HG03565 (cell line): Measurements from ENCODE around the gene HBQ1.
"Not testable (repeated sequence)": the region's sequence is repeated elsewhere in the genome, so short reads cannot be mapped to it uniquely, and the experiment has no call there.

Experiments used
- ATAC-seq: cut with Tn5 transposase; IDR thresholded peaks from one replicate; pipeline ENCODE4 v1.9.1; 2021; ENCODE audit warnings: mild to moderate bottlenecking, moderate library complexity; ENCODE audit not compliant: unreplicated experiment

Gene HBQ1

DNA sequence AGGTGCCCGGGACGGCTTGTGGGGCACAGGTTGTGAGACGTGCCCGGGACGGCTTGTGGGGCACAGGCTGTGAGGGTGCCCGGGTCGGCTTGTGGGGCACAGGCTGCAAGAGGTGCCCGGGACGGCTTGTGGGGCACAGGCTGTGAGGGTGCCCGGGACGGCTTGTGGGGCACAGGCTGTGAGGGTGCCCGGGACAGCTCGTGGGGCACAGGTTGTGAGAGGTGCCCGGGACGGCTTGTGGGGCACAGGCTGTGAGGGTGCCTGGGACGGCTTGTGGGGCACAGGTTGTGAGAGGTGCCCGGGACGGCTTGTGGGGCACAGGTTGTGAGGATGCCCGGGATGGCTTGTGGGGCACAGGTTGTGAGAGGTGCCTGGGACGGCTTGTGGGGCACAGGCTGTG lies 20.0 kb upstream of the HBQ1 start:
- ATAC-seq: not testable (repeated sequence)

DNA sequence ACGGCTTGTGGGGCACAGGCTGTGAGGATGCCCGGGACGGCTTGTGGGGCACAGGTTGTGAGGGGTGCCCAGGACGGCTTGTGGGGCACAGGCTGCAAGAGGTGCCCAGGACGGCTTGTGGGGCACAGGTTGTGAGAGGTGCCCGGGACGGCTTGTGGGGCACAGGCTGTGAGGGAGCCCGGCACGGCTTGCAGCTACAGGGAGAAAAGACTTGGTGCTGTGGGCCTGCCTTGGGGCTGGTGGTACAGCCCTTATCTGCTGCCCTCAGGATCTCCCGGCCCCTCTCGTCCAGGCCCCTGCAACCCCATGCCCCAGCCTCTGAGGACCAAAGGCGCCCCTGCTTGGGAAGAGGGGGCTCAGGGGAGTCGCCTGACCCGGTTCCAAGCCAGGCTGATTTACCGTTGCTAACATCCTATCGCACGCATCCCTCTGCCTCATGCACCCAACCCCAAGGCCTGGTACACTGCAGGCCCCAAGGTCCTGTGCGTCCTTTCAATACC lies 19.5 kb upstream of the HBQ1 start:
- no peak for ATAC-seq

DNA sequence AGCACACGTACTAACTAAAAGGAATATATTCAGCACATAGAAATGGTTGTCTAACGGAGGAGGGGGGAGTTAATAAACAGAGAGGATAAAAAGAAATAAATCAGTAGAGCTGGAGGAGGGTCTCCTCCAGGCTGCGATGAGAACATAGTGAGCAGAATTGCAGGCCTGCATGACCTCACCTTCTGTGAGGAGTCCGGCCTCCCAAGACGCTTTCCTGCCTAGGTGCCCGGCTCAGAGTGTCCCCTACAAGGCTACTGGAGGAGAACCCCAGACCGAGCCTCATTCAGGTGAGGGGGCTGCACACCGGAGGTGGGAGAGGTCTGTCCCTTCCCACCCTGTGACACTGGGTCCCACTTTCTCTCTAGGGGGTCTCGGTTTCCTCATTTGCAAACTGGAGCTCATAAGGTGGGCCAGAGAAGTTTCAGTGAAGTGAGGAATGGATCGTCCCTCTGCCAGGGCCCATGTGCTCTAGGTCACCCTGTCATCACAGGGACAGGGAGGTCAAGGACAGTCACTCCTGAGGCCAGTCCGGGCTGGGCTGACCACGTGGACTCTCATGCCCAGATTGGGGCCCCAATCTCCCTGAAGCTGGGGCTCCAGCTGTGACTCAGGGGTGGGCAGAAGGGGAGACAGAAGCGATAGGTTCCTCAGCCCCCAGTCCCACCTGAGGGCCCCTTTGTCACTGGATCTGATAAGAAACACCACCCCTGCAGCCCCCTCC lies 17.8 kb upstream of the HBQ1 start:
- no peak for ATAC-seq

- not testable (repeated sequence) for ATAC-seq
Observed at GRCh38 chr16:163139-163538, 17.1 kb upstream of the HBQ1 start.

GRCh38 chr16:163696-164095 lies 16.6 kb upstream of the HBQ1 start:
- not testable (repeated sequence) for ATAC-seq

DNA sequence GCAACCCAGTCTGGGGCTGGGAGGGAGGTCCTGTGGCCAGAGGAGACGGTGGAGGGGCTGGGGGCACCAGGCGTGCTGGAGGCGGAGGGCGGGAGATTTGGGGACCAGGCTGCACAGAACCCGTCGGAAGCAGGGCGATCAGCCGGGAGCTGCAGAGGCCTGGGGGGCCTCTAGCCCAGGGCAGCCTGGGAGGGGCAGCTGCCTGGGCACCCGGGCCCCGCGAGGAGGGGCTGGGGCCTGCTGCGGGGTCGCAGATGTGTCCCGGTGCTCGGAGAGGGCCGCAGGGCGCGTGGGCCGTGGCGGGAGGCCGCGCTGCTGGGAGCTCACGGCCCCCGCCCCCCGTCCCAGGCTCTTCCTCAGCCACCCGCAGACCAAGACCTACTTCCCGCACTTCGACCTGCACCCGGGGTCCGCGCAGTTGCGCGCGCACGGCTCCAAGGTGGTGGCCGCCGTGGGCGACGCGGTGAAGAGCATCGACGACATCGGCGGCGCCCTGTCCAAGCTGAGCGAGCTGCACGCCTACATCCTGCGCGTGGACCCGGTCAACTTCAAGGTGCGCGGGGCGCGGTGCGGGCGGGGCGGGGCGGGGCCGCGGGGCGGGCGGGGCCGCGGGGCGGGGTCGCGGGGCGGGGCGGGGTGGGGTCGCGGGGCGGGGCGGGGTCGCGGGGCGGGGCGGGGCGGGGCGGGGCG lies 16.0 kb upstream of the HBQ1 start:
- not testable (repeated sequence) for ATAC-seq

DNA sequence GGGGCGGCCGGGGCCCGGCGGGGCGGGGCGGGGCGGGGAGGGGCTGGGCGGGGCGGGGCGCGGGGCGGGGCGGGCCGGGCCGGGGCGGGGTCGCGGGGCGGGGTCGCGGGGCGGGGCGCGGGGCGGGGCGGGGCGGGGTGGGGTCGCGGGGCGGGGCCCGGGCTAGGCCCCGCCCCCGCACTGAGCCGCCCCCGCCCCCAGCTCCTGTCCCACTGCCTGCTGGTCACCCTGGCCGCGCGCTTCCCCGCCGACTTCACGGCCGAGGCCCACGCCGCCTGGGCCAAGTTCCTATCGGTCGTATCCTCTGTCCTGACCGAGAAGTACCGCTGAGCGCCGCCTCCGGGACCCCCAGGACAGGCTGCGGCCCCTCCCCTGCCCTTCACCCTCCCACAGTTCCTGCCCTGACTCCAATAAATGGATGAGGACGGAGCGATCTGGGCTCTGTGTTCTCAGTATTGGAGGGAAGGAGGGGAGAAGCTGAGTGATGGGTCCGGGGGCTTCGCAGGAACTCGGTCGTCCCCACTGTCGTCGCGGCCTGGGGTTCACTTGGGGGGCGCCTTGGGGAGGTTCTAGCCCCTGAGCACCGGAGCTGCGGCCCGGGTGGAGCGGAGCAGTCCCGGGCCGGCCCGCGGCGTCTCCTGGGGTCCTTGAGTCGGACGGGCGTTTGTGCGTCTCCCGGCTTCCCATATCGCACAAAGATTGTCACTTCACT lies 15.3 kb upstream of the HBQ1 start:
- ATAC-seq: no peak

DNA sequence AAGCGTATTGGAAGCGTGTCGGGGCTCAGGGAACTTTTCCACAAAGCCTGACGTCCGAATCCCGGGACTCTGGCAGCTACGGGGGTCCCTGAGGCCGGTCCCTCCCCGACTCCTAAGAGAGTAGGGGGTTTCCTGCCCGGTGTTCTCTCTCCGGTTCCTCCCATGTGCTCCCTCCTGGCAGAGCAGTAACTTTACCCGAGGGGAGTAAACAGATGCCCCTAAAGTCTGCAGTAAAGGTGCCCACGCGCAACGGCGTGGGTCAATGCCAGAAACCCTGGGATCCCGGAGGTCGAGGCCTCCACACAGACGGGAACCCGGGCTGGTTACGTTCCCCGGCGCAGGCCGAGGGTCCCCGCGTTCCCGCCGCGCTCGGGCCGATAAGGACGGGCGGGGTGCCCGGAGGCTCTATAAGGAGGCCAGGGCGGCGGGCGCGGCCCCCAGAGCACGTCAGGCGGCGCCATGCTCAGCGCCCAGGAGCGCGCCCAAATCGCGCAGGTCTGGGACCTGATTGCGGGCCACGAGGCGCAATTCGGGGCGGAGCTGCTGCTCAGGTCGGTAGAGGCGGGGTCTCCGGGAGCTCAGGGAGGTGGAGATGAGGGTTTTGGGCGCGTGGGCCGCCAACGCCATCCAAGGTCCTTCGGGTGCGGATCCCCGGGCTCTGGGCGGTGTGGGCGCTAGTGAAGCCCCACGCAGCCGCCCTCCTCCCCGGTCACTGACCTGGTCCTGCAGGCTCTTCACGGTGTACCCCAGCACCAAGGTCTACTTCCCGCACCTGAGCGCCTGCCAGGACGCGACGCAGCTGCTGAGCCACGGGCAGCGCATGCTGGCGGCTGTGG lies 14.5 kb upstream of the HBQ1 start, which contains the start of gene HBM:
TSS of gene HBM (plus strand) at position 440 of the 836 bp plus-strand sequence. CDS start at position 460, 20 bp downstream.
- no peak for ATAC-seq

GRCh38 chr16:166375-167121 lies 13.7 kb upstream of the HBQ1 start:
- ATAC-seq: no peak

- ATAC-seq: no peak
Observed at GRCh38 chr16:167122-167690, 13.1 kb upstream of the HBQ1 start.

- ATAC-seq: no peak
Observed at GRCh38 chr16:168424-168823, 11.8 kb upstream of the HBQ1 start.

DNA sequence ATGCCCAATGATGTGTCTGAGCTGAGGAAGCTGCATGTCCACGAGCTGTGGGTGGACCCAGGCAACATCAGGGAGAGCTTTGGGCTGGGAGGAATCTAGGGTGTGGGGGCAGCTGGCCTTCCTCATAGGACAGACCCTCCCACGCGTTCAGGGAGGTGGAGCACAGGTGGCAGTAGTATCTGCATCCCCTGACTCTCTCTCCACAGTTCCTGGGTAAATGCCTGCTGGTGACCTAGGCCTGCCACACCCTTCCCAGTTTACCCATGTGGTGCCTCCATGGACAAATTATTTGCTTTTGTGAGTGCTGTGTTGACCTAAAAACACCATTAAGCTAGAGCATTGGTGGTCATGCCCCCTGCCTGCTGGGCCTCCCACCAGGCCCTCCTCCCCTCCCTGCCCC lies 11.2 kb upstream of the HBQ1 start:
- ATAC-seq: no peak

GRCh38 chr16:170088-170507 lies 10.2 kb upstream of the HBQ1 start:
- not testable (repeated sequence) for ATAC-seq

DNA sequence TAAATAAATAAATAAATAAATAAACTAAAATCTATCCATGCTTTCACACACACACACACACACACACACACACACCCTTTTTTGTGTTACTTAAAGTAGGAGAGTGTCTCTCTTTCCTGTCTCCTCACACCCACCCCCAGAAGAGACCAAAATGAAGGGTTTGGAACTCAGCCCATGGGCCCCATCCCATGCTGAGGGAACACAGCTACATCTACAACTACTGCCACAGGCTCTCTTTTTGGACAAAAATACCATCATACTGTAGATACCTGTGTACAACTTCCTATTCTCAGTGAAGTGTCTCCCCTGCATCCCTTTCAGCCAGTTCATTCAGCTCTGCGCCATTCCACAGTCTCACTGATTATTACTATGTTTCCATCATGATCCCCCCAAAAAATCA lies 9.5 kb upstream of the HBQ1 start:
- no peak for ATAC-seq

DNA sequence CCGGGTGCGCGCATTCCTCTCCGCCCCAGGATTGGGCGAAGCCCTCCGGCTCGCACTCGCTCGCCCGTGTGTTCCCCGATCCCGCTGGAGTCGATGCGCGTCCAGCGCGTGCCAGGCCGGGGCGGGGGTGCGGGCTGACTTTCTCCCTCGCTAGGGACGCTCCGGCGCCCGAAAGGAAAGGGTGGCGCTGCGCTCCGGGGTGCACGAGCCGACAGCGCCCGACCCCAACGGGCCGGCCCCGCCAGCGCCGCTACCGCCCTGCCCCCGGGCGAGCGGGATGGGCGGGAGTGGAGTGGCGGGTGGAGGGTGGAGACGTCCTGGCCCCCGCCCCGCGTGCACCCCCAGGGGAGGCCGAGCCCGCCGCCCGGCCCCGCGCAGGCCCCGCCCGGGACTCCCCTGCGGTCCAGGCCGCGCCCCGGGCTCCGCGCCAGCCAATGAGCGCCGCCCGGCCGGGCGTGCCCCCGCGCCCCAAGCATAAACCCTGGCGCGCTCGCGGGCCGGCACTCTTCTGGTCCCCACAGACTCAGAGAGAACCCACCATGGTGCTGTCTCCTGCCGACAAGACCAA lies 7.8 kb upstream of the HBQ1 start, which contains the start of gene HBA2:
TSS of gene HBA2 (plus strand) at position 503 of the 568 bp plus-strand sequence. CDS start at position 540, 37 bp downstream.
- ATAC-seq: not testable (repeated sequence)

DNA sequence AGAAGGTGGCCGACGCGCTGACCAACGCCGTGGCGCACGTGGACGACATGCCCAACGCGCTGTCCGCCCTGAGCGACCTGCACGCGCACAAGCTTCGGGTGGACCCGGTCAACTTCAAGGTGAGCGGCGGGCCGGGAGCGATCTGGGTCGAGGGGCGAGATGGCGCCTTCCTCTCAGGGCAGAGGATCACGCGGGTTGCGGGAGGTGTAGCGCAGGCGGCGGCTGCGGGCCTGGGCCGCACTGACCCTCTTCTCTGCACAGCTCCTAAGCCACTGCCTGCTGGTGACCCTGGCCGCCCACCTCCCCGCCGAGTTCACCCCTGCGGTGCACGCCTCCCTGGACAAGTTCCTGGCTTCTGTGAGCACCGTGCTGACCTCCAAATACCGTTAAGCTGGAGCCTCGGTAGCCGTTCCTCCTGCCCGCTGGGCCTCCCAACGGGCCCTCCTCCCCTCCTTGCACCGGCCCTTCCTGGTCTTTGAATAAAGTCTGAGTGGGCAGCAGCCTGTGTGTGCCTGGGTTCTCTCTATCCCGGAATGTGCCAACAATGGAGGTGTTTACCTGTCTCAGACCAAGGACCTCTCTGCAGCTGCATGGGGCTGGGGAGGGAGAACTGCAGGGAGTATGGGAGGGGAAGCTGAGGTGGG lies 6.9 kb upstream of the HBQ1 start:
- ATAC-seq: not testable (repeated sequence)

- ATAC-seq: not testable (repeated sequence)
Observed at GRCh38 chr16:173928-174769, 6.1 kb upstream of the HBQ1 start.
